ENCODE data around the gene HP1BP3.

HP1BP3 gene

DNA sequence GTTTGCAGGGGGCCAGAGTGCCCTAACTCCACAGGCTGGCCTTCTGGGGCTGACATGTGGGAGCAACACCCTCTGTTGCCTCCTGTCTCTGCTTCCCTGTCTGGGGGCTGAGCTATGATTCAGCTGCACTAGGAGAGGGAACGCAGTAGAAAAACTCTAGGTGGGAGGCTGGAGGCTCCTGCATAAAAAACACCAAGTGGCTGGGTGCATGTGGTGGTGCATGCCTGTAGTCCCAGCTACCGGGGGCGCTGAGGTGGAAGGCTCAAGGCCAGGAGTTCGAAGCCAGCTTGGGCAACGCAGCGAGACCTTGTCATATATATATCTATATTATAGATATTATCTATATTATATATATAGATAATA is 74.9 kb downstream of the HP1BP3 start:
- no peak for DNase-seq (ENCODE audit: low read depth in 1 of 2, low spot score in 1 of 2)

DNA sequence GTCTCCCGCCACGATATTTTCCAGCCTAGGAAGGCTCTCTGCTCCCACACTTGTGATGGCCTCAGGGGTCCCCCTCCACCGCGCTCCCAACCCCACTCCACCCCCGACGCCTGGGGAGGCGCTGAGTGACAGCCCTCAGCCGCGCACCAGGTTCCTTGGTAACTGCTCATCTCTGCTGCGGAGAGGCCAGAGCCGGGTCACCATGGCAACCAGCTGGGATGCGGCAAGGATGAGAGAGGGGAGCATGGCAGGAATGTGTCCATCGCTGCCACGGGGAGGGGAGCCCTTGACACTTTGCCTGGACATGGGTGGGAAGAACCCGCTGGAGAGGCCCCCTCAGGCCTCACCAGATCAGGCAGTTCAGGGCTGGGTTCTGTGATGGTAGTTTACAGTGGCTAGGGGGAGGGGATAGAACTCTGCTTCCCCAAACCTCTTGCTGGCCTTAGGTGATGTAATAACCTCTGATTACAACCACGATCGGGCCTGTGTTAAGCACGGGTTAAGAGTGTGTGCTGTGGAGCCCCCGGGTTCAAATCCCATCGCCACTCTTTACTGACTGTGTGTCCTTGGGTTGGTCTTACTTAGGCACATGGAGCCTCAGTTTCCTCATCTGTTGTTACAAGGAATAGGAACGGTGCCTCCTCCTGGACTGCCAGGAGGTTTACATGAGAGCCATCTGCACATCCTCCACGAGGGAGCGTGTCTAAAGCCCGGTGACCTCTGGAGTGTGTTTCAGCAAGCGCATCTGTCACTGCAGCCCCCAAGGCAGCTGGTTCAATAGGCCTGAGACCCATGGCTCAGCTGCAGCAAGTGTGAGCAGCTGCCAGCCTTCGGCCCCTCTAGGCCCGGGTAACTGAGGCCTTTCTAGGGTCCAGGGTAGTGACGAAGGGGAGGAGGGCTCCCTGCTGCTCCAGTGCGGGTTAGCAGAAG is 75.6 kb downstream of the HP1BP3 start:
- DNase-seq (ENCODE audit: low read depth in 1 of 2, low spot score in 1 of 2), result no peak

DNA sequence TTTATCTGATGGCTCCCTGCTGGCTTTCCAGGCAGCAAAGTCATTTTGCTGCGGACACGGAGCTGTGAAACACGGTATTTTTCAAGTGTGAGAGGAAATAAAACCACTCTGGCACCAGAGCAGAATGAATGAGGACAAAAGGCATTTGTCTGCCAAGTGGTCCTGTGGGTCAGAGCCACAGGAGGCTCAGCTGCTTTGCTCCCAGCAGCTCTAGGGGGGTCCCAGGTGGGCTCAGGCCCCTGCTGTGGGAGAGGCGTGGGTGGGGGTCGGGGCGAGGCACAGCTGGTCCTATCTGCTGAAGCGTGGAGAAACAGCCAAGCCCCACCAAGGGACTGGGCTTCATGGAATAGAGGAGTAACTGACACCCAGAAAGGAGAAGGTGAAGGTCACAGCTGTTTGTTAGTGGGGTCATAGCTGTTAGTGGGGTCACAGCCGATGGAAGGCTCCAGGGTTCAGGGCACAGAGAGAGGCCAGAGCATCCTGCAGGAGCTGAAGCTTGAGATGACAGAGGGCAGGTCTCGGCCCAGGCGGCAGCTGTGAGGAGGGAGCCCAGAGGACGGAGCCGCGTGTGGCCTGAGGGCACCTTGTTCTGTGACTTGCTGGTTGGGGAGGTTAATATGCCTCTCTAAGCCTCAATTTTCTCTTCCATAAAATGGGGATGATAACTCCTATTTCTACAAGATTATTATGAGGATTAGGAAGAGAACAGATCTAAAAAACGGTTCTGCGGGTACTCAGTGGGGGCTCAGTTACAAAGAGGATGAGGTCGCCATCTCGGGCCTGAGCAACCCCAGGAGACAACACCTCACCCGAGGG is 76.4 kb downstream of the HP1BP3 start:
- no peak for DNase-seq (ENCODE audit: low read depth in 1 of 2, low spot score in 1 of 2)

DNA sequence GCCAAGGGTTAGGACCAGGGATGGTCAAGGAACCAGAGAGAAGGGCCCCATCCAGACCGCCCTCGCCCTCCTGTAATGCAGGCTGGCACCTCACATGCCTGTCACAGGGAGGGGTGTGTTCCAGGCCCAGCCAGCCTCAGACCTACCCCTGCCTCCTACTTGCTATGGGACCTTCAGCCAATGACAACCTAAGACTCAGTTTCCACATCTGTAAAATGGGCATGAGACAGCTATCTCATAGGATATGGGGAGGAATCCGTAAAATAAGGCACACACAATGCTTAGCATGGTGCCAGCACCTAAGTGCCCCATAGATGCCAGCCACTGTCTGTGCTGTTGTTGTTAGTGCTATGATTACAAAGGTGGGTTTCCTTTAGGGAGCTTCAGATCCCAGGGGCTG is 77.2 kb downstream of the HP1BP3 start:
- DNase-seq (ENCODE audit: low read depth in 1 of 2, low spot score in 1 of 2), result no peak

DNA sequence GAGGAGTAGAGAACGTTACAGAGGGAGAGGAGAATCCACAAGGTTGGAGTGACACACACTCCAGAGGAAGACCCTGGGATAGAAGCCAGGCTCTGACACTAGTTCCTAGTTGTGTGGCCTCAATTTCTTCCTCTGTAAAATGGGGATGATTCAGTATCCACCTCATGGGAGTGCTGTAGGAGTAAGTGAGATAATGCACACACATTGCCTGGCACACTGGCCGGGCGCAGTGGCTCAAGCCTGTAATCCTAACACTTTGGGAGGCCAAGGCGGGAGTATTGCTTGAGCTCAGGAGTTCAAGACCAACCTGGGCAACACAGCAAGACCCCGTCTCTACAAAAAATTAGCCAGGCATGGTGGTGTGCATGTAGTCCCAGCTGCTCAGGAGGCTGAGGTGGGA is 78.2 kb downstream of the HP1BP3 start:
- DNase-seq (ENCODE audit: low read depth in 1 of 2, low spot score in 1 of 2), result no peak

DNA sequence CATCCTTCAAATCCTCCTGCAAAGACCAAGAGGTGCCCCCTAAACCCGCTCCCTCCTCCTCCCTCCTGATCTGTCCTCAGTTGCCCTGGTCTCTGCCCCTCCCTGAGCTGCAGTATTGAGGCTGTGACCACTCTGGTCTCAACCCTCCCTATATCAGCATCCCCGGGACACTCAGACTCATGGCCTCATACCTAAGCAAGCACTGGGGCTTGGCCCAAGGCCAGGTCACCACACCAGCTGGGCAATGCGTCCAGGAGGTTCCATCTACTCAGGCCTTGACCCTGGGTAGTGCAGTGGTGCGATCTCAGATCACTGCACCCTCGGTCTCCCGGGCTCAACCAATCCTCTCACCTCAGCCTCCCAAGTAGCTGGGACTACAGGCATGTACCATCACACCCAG is 79.0 kb downstream of the HP1BP3 start:
- no peak for DNase-seq (ENCODE audit: low read depth in 1 of 2, low spot score in 1 of 2)

DNA sequence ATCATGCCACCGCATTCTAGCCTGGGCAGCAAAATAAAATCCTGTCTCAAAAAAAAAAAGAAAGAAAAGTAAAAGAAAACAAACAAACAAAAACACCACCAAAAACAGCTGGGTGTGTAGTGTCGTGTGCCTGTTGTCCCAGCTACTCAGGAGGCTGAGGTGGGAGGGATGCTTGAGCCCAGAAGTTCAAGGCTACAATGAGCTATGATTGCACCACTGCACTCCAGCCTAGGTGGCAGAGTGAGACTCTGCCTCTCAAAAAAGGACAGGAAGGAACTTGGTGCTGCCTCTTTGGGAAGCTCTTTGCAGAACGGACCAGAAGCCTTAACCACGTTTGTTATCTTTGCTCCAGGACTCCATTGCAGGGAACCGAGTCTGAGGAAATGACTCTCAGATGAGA is 80.3 kb downstream of the HP1BP3 start:
- DNase-seq (ENCODE audit: low read depth in 1 of 2, low spot score in 1 of 2), result no peak

DNA sequence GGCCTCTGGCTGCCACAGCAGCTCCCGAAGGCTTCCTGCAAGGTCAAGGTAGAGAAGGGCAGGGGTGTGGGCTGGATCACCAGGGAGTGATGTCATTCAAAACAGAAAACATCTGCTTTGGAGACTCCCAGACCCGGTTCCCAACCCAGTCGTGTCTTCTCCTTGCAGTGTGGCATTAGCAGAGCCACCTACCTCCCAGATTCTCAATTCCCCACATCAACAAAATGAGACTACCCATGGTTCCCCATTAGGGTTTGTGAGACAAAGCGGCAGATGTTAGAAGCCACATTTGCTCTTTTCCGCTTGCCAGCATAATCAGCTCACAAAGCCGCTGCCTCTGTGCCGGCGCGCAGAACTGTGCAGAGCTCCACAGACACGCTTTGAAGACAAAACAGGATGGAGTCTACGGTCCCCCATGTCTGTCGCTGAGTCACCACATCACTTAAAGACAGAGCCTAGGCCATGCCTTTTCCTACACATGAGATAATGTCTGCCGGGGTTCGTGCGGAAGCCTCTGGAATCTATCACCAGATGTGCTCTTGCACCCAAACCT is 81.8 kb downstream of the HP1BP3 start:
- no peak for DNase-seq (ENCODE audit: low read depth in 1 of 2, low spot score in 1 of 2)

DNA sequence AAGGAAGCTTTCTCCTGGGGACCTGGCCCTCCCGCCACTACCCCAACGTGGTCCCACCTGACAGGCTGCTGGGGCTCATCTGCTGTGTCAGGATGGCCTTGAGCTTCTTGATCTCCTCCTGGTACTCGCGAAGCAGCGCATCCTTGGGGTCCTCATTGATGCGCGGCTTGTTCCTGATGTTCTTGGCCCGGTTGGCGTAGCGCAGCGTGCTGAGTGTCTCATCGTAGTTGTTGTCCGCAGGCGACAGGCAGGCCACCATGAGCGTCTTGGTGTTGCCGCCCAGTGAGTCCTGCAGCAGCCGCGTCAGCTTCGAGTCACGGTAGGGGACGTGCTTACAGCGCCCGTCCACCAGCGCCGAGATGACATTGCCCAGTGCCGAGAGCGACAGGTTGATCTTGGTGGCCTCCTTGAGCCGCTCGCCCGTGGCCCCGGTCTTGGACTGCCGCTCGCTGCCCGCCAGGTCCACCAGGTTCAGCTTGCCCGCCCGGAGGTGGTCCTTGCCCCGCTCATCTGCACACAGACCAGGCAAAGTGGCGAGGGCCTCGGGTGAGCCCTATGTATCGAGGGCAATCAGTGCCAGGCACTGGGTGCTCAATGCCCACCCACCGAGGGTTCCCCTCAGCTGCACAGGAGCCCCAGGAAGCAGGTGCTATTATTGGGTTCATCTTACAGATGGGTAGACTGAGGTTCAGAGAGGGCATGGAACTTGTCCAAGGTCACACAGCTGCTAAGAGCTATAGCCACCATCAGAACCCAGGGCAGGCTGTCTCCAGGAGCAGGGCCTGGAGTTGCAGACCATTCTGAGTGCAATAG is 82.5 kb downstream of the HP1BP3 start:
- DNase-seq (ENCODE audit: low read depth in 1 of 2, low spot score in 1 of 2), result no peak

DNA sequence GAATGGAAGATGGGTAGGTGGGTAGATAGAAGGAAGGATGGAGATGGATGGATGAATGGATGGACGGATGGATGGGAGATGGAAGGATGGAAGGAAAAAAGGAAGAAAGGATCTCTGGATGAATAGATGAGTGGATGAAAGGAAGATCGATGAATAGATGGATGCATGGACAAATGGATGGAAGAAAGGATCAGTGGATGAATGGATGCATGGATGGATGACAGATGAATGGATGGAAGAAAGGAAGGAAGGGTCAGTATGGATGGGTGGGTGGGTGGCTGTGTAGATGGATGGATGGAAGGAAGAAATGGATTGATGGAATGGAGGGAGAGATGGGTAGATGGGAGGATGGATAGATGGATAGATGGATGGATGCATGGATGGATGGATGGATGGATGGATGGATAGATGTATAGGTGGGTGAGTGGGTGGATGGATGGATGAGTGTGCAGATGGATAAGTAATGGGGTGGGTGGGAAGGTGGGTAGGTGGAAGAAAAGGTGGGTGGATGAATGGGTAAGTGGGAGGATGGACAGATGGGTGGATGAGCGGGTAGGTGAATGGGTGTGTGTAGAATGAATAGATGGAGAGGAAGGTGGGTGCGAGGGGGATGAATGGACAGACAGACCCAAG is 83.9 kb downstream of the HP1BP3 start:
- no peak for DNase-seq (ENCODE audit: low read depth in 1 of 2, low spot score in 1 of 2)

DNA sequence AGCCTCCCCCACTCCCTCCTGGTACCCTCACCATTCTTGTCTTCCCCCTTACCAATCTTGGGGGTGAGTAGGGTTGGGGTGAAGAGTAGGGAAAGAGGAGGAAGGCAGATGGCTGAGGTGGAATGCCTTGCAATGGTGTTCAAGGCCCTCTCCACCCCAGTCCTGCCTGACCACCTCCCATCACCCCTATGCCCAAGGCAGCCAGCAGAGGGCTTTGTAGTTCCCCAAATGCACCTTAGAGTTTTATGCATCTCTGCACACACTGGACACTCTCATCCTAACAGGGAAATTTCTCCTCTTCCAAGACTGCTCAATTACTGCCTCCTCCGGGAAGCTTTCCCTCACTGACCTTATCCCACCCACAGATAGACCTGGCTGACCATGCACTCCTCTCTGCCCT is 84.7 kb downstream of the HP1BP3 start:
- DNase-seq (ENCODE audit: low read depth in 1 of 2, low spot score in 1 of 2), result no peak

DNA sequence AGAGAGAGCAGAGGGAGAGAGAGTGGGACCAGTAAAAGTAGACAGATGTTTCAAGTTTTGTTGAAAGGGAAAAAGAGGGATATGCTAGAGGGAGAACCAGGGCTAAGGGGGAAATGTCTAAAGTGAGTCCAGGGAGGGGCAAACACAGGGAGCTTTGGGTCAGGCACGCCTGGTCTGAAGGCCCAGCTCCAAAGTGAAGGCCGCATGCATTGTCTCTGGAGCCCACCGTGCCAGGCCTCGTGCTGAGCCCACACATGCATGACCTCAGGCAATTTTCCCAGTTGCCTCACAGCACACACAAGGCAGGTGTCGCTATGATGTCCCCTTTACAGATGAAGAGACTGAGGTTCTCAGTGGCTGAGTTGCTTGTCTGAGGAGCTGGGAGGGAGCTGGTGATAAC is 85.3 kb downstream of the HP1BP3 start:
- no peak for DNase-seq (ENCODE audit: low read depth in 1 of 2, low spot score in 1 of 2)

DNA sequence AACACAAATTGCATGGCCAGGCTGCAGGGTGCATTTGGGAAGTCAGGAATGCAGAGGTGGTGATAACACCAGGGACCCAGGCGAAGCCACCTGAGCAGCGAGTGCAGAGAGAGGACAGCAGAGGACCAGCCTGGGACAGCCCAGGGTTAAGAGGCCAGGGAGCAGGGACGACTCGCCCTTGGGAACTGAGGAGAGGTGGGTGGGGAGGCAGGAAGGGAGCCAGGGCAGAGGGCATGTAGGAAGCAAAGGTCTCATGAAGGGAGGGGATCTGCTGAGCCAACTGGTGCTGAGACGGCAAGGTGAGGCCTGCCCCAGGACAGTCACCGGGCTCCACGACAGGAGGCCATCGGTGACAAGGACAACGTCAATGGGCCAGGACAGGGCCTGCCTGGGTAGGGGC is 85.7 kb downstream of the HP1BP3 start:
- no peak for DNase-seq (ENCODE audit: low read depth in 1 of 2, low spot score in 1 of 2)

DNA sequence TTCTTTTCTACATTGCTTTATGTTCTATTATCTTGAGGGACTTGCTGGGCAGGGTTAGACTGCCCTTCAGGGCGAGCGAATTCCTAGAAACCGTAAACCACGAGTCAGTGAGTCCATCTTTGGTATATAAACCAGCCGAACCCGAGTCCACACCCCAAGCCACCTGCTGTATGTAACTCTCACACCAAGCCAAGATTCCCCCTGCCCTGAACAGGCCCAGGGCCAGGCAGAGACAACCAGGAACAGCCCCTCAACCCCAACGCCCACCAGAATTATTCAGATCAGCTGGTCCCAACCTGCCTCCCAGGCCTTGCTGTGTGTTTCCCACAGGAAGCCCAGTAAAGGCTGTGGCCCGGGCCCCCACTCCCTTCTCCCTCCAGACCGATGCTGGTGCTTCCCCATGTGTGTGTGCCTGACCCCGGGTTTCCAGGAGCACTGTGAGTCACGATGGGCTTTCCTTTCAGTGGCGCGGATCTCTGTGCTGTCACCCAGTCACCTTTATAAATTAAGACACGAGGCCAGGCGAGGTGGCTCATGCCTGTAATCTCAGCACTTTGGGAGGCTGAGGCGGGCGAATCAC is 86.4 kb downstream of the HP1BP3 start:
- no peak for DNase-seq (ENCODE audit: low read depth in 1 of 2, low spot score in 1 of 2)

DNA sequence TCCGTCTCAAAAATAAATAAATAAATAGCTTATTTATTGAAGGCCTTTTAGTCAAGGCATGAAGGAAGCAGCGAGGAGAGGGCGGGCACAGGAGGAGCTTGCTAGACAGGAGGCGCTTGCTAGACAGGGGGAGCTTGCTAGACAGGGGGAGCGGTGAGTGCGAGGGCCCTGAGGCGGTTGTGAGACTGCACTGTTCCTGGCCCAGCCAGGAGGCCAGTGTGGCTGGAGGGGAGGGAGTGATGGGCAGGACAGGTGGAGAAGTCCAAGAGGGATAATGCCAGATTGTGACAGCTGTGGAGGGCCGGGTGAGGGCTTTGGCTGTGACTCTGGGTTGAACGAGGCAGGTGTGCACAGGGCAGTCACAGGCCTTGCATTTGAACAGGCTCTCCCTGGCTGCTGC is 87.5 kb downstream of the HP1BP3 start:
- no peak for DNase-seq (ENCODE audit: low read depth in 1 of 2, low spot score in 1 of 2)

DNA sequence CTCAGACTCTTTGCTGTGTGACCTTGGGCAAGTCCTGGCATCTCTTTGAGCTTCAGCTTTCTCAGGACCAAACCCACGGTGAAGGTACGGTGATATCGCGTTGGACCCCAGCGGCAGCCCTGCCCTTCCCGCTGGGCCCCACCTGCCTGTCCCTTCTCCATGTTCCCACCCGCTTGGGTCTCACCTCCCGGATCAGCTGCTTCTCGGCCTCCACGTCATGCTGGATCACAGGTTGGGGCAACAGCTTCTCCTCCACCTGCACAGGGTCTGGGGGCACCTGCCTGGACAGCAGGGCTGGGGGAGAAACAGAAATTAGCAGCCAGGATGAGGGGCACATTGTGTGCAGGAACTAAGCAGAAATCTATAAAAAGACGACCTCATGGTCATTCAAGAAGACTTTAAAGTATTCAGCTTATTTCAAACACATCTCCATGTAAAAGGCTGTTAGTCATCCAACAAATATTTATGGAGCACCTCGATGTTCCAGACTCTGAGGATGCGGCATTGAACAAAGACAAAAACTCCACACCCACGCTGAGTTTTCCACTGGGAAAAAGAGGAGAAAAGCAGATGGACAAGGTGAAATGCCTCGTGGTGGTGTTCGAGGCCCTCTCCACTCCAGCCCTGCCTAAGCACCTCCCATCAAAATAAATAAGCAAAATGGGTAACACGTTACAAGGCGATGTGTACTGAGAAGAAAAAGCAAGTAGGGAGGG is 88.8 kb downstream of the HP1BP3 start:
- DNase-seq (ENCODE audit: low read depth in 1 of 2, low spot score in 1 of 2), result no peak

DNA sequence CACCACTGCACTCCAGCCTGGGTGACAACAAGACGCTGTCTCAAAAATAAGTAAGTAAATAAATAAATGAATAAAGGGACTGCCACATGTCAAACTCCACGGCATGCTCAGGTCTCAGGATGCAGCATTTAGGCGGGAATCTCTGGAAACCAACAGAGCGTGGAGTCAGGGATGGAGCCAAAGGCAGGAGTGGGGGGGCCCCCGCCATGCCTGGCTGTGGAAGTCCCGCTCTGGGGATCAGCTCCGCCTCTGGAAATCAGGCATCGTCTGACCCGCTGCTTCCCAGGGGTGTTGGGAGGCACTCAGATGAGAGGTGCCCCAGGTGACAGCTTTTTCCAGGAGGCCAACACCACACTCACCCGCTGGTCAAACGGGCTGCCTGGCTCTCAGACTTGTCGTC is 89.5 kb downstream of the HP1BP3 start:
- DNase-seq (ENCODE audit: low read depth in 1 of 2, low spot score in 1 of 2), result no peak

DNA sequence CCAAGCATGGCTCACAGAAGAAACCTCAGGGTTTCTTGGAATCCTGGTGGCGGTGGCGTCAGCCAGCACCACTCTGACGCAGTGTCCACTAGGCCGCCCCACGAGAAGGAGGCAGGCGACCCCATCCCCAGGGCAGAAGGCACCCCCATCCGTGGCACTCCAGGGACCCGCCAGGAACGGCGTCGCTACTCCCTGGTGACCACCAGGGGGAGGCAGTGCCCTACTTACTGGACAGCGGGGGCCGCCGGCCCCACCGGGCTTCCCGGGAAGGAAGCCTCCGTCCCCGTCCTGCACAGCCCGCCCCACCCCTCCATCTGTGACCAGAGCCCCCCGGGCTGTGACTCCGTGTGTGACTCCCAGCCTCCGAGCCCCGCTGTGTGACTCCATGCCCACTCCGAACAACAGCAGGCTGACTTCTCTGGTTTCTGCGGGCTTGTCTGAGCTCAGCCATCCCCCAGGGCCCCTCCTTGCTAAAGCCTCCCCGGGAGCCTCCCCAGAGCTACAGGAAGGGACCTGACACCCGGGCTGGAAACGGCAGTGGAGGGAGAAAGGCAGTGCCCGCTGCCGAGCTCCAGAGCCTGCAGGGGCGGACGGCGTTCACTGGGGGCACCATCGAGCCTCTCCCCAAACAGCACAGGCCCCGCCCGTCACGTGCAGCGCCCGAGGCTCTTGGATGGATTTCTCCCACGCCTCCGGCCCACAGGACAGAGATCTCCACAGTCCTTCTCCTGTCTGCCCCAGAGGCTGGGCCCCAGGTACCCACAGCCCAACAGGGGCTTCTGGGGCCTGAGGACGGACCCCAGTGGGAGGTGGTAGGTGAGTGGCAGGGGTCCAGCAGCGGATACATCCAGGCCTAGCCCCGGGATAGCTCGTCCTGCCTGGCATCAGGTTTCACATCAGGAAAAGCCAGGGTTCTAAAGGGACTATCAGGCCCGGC is 90.4 kb downstream of the HP1BP3 start:
- peak; percentile 49 to 69 for DNase-seq (ENCODE audit: low read depth in 1 of 2, low spot score in 1 of 2)

DNA sequence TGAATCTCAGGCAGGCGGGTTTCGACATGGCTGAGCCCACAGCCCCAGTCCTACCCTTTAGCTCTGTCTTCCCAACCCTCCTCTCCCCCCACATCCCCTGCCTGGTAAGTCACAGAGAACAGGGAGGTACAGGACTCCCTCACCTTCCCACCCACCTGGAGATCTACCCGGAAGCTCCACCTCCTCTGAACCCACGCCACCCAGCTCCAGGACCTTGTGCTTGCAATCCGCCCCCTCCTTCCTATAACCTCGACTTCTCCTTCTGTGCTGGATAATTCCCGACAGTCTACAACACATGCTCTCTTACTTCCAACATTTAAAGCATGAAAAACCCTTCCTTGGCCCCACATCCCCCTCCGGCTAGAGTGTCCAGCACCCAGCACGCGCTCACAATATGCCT is 91.6 kb downstream of the HP1BP3 start:
- DNase-seq (ENCODE audit: low read depth in 1 of 2, low spot score in 1 of 2), result no peak

Data from activated CD4-positive, alpha-beta T cell treated with anti-CD3 and anti-CD28 coated beads, Interleukin-2, amount 50 U/mL, for 24 hours (primary cell).